Measurements from ENCODE around the gene FBXW7. TPM values are rescaled to one million over a fixed set of nuclear protein-coding genes. Genes with fewer than 3 reads are reported as not detected.
A peak's percentile ranks its signal among the peaks of the same experiment; 100 is the strongest.

FBXW7 gene
- total RNA-seq, 1 experiment from 2014 or later: 27.1 TPM

GRCh38 chr4:152427981-152428380 lies 107.9 kb downstream of the FBXW7 start:
- Histone ChIP-seq H3K14ac (ENCODE audit: insufficient read depth, low read length) (no peak overlapping the region), H3K27me3 (ENCODE audit: insufficient read depth, low read length) (no peaks in the 10 kb centered on the region), H3K9me3 (ENCODE audit: control insufficient read depth, low read depth, low read length) (no peaks in the 10 kb centered on the region), H3K79me1 (ENCODE audit: insufficient read depth, low read depth, low read length, poor library complexity, severe bottlenecking) (no peaks in the 10 kb centered on the region), H4K20me1 (ENCODE audit: control insufficient read depth, insufficient read depth, insufficient read length) (no peaks in the 10 kb centered on the region), H3K56ac (ENCODE audit: insufficient read length, low read depth, low read length) (no peak overlapping the region), H3T11ph (ENCODE audit: low read length) (no peak overlapping the region), H4K8ac (replicated peaks; ENCODE audit: insufficient read length, low read depth, low read length) (no peak overlapping the region), H2BK15ac (ENCODE audit: low read depth, low read length) (no peak overlapping the region), H3K23me2 (ENCODE audit: insufficient read length, low read depth, low read length, poor library complexity, severe bottlenecking) (no peaks in the 10 kb centered on the region), H4K5ac (ENCODE audit: insufficient read length, low read depth, low read length) (no peak overlapping the region), H3K4me1 (ENCODE audit: insufficient read depth, low read length) (peaks cover 9% of the 10 kb centered on the region; the same call in 1 of the 2 replicates), H2BK20ac (ENCODE audit: low read depth, low read length, poor library complexity, severe bottlenecking) (no peak overlapping the region), H3K79me2 (ENCODE audit: insufficient read depth, low read length) (no peaks in the 10 kb centered on the region), H2BK120ac (ENCODE audit: low read depth, low read length, poor library complexity, severe bottlenecking) (no peak overlapping the region), H4K91ac (ENCODE audit: insufficient read length, low read depth, low read length) (no peak overlapping the region), H3K27ac (ENCODE audit: insufficient read length, low read depth, low read length) (no peak overlapping the region), H2BK5ac (ENCODE audit: insufficient read length, low read length) (no peak overlapping the region), H2AFZ (ENCODE audit: low read length) (no peak overlapping the region), H3K4ac (ENCODE audit: low read depth, low read length) (no peak overlapping the region), H2AK5ac (ENCODE audit: insufficient read length, low read length) (no peak overlapping the region), H3K9ac (ENCODE audit: extremely low read depth, insufficient read length, low read length) (no peak overlapping the region), H3K18ac (ENCODE audit: insufficient read length, low read depth, low read length) (no peak overlapping the region), H3K23ac (ENCODE audit: insufficient read length, low read depth, low read length) (no peak overlapping the region), H2BK12ac (ENCODE audit: insufficient read length, low read depth, low read length) (no peak overlapping the region), H3K4me2 (ENCODE audit: insufficient read depth, insufficient read length, low read length) (no peak overlapping the region)
- no peak for DNase-seq
- H3K27ac Mint-ChIP-seq: peak overlapping the region in 1 of 3 experiments; percentile 6; a peak in 1 of 7 replicates
- no peak overlapping the region for H3K4me3 Mint-ChIP-seq
- WGBS (ENCODE audit: extremely low coverage, insufficient read length, low lambda C conversion rate): no CpG with 5 or more reads among the region's 2 CpGs
- H3K4me1 Mint-ChIP-seq: peaks cover 26 to 33% of the 10 kb centered on the region in 2 experiments
- no peaks in the 10 kb centered on the region for H3K27me3 Mint-ChIP-seq (ENCODE audit: low read depth)
- H3K9me3 Mint-ChIP-seq: no peaks in the 10 kb centered on the region
- H3K36me3 Mint-ChIP-seq (ENCODE audit: insufficient read depth in 1 of 3, low read depth in 3 of 3): no peaks in the 10 kb centered on the region
- no peak for TF ChIP-seq CTCF (conservative IDR thresholded peaks at IDR 0.05)
